Thyroid gland (tissue), 4 donors: ENCODE data around the gene ZNF398.

Source experiments
- CTCF ChIP-seq, 6 experiments: fragments of 200-600 bp in 3 of 6; fragments of 450-650 bp in 3 of 6; sonication (generic) in 3 of 6; IDR thresholded peaks; one replicate each; pipeline ENCODE4 v1.5.1; 2016 to 2019; ENCODE audit warnings: antibody characterized with exemption in 6 of 6, mild to moderate bottlenecking in 2 of 6, inconsistent platforms in 1 of 6, moderate library complexity in 1 of 6
- POLR2A ChIP-seq, 2 donors: fragments of 450-650 bp; IDR thresholded peaks; one replicate each; pipeline ENCODE4 v1.6.1; 2017; ENCODE audit warnings: antibody characterized with exemption in 2 of 2, mild to moderate bottlenecking in 2 of 2, moderate library complexity in 1 of 2

DNA sequence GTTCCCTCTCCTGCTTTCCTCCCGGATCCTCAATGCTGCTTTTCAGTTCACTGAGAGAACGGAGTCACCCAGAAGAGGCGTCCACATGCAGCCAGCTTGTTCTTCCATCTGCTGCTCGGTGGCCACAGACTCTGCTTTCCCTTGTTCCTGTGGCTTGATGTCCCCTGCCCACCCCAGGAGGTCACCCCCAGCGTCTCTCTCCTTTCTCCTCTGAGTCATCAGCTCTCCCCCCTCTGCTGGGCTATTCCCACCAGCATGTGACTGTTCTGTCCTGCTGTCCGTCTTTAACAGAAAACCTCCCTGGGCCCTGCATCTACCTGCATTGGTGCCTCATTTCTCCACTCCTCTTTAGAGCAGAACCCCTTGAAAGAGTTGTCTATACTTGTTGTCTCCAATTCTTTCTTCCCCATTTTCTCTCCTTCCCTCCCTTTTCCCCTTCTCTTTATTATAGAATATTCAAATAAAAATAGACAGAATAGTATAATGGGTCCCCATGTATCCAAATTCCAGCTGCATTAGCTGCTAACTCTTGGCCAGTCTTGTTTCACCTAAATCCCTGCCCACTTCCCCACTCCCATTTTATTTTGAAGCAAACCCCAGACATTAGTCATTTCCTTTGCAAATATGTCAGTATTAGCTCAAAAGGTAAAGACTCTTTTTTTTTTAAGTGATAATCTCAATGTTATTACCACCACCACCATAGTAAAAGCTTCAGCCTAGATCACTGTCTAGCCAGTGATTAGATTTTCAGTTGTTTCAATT lies 52.2 kb downstream of the ZNF398 start:
- no peak for TF ChIP-seq CTCF (IDR thresholded peaks at IDR 0.05)
- TF ChIP-seq POLR2A (IDR thresholded peaks at IDR 0.05), result no peak
